Thyroid gland (tissue), 4 donors: ENCODE data around the gene IMPA2.

Experiments used
- CTCF ChIP-seq, 6 experiments: fragments of 200-600 bp in 3 of 6; fragments of 450-650 bp in 3 of 6; sonication (generic) in 3 of 6; IDR thresholded peaks; one replicate each; pipeline ENCODE4 v1.5.1; 2016 to 2019; ENCODE audit warnings: antibody characterized with exemption in 6 of 6, mild to moderate bottlenecking in 2 of 6, inconsistent platforms in 1 of 6, moderate library complexity in 1 of 6
- POLR2A ChIP-seq, 2 donors: fragments of 450-650 bp; IDR thresholded peaks; one replicate each; pipeline ENCODE4 v1.6.1; 2017; ENCODE audit warnings: antibody characterized with exemption in 2 of 2, mild to moderate bottlenecking in 2 of 2, moderate library complexity in 1 of 2

GRCh38 chr18:12018861-12019260, 37.6 kb downstream of the IMPA2 start:
- TF ChIP-seq CTCF (IDR thresholded peaks at IDR 0.05), result no peak
- no peak for TF ChIP-seq POLR2A (IDR thresholded peaks at IDR 0.05)
